ENCODE data around the gene GPR146. TPM values are rescaled to one million over a fixed set of nuclear protein-coding genes. Genes with fewer than 3 reads are reported as not detected.
"Not testable (repeated sequence)": the region's sequence is repeated elsewhere in the genome, so short reads cannot be mapped to it uniquely, and the experiment has no call there.

Gene GPR146
- total RNA-seq, 4 donors from 2014 or later, result 8.7 to 49.4 (median 32.7) TPM

GRCh38 chr7:1071731-1072254 is 27.4 kb downstream of the GPR146 start:
- DNase-seq, result no peak
- no peaks in the 10 kb centered on the region for H3K27me3 ChIP-seq
- H3K36me3 ChIP-seq, result no peaks in the 10 kb centered on the region
- intact Hi-C loops (cut with DNase I), result no loop called here
- peaks cover 5% of the 10 kb centered on the region in 2 donors for H3K4me1 ChIP-seq
- no peak overlapping the region for H3K27ac ChIP-seq
- no peak overlapping the region for H3K4me3 ChIP-seq (replicated peaks in 1 of 3)
- TF ChIP-seq CTCF (IDR thresholded peaks at IDR 0.05), result no peak
- TF ChIP-seq POLR2A (IDR thresholded peaks at IDR 0.05), result no peak
- H3K9me3 ChIP-seq, result no peaks in the 10 kb centered on the region
- WGBS, 2 donors, result 94 to 100% methylated on average over 13 to 15 of the region's 19 CpGs

- Histone ChIP-seq H3K27me3 (no peaks in the 10 kb centered on the region), H3K4me1 (peaks cover 5% of the 10 kb centered on the region in 2 donors), H3K27ac (no peak overlapping the region), H3K36me3 (no peaks in the 10 kb centered on the region), H3K9me3 (no peaks in the 10 kb centered on the region), H3K4me3 (replicated peaks in 1 of 3) (no peak overlapping the region)
- WGBS, 2 donors, result 51 to 54% methylated on average over 36 to 43 of the region's 61 CpGs
- TF ChIP-seq POLR2A (IDR thresholded peaks at IDR 0.05) (no peak), CTCF (IDR thresholded peaks at IDR 0.05) (no peak)
- intact Hi-C loops (cut with DNase I), result no loop called here
- peak; percentile 52 to 53 for DNase-seq
These were observed 29.0 kb downstream of the GPR146 start for GRCh38 chr7:1073142-1073977.

- H3K4me1 ChIP-seq; H3K27ac ChIP-seq; H3K27me3 ChIP-seq; H3K4me3 ChIP-seq (replicated peaks in 1 of 3); intact Hi-C loops (cut with DNase I); DNase-seq; H3K9me3 ChIP-seq; H3K36me3 ChIP-seq: not testable (repeated sequence)
- WGBS, 2 donors, result 85 to 93% methylated on average over 2 to 13 of the region's 43 CpGs
These were observed 29.7 kb downstream of the GPR146 start for GRCh38 chr7:1074018-1074417.

DNA sequence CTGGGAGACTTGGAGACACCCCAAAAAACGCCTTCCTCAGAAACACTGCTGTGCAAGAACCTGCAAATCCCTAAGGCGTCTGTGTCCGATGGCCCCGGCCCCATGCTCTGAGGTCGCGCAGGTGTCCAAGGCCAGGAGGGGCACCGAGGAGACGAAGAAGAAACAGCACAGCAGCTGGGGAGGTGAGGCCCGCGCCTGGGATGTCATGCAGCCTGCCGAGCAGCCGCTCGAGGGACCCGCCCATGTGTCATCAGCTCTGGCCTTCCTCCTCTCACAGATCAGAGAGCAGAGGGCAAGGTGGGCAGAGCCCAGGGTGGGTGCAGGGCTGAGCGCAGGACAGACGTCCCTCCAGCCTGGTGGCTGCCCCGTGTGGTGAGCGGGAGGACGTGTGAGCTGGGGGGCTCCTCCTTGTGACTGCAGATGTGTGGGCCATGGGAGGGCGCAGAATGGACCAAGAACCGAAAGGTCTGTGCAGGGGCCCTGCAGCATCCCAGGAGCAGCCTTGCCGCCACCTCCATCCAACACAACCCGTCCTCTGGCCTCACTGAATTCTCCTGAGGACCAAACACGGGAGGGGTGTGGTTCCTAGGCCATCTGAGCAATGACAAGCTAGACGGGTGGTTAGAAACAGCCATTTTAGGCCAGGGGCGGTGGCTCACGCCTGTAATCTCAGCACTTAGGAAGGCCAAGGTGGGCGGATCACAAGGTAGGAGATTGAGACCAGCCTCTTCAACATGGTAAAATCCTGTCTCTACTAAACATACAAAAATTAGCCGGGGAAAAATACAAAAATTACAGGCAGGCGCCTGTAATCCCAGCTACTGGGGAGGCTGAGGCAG is 30.5 kb downstream of the GPR146 start:
- DNase-seq, result no peak
- no peaks in the 10 kb centered on the region for H3K9me3 ChIP-seq
- peaks cover 5% of the 10 kb centered on the region in 2 donors for H3K4me1 ChIP-seq
- H3K27ac ChIP-seq, result no peak overlapping the region
- intact Hi-C loops (cut with DNase I), result no loop called here
- no peak overlapping the region for H3K4me3 ChIP-seq (replicated peaks in 1 of 3)
- TF ChIP-seq POLR2A (IDR thresholded peaks at IDR 0.05) (no peak), CTCF (IDR thresholded peaks at IDR 0.05) (no peak)
- no peaks in the 10 kb centered on the region for H3K36me3 ChIP-seq
- WGBS, 2 donors, result 87 to 93% methylated on average over 24 to 26 of the region's 30 CpGs
- H3K27me3 ChIP-seq, result no peaks in the 10 kb centered on the region

DNA sequence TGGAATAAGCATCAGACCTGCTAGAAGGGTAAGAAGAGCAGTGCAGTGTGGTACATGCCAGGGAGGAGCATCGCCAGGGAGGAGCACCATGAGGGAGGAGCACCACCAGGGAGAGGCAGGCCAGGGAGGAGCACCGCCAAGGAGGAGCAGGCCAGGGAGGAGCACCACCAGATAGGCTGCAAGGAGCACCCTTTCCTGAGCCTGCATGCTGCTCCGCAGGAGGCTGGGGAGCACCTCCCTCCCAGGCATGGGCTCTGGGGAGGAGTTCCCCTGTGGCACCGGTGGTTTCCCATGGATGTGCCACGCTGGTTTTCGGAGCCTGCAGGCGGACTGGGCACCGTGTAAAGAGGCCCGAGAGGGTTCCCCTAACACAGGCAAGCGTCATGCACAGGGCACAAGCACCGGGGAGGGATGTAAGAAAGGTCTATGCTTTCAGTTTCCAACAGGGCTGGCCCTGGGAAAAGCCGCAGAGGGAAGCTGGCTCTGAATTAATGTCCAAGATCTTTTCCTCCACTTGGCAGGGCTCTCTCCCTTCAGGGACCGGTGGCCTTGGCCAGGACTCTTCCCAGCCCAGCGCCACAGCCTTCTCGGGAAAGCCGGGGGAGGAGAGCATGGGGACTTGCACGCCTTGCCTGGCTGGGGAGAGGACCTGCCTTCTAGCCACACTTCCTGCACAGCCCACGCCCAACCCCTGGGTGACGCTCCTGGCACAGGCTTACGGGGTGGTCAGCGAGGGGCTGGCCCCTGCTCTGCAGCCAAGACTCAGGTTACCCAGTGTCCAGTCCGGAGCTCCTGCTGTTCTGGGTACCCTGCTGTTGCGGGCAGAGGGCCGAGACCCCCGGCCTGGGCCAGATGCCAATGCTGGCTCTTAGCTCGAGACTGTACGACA is 32.1 kb downstream of the GPR146 start:
- Histone ChIP-seq H3K4me1 (peaks cover 5% of the 10 kb centered on the region in 2 donors), H3K27me3 (no peaks in the 10 kb centered on the region), H3K9me3 (no peaks in the 10 kb centered on the region), H3K27ac (no peak overlapping the region), H3K4me3 (replicated peaks in 1 of 3) (no peak overlapping the region), H3K36me3 (no peaks in the 10 kb centered on the region)
- TF ChIP-seq POLR2A (IDR thresholded peaks at IDR 0.05) (no peak), CTCF (IDR thresholded peaks at IDR 0.05) (no peak)
- no peak for DNase-seq
- intact Hi-C loops (cut with DNase I), result no loop called here
- WGBS, 2 donors, result 67 to 77% methylated on average over 12 to 19 of the region's 27 CpGs

All from thyroid gland (tissue), 4 donors.